Natural killer cell (primary cell): Measurements from ENCODE around the gene WSCD2. TPM values are rescaled to one million over a fixed set of nuclear protein-coding genes. Genes with fewer than 3 reads are reported as not detected.

ENCODE experiments used
- ATAC-seq, 3 donors: fragments of 150-1000 bp in 2 of 3; fragments of 200-7000 bp in 1 of 3; cut with Tn5 transposase; 1 replicate in 1 of 3; 2 replicates in 2 of 3; pipeline ENCODE4 v1.10.0; 2021; ENCODE audit warnings: mild to moderate bottlenecking in 2 of 3, moderate library complexity in 2 of 3
- DNase-seq, 2 donors: peaks; one replicate each; pipeline versions ENCODE4 v3.0.0 to v3.0.0-alpha.2; 2013 to 2021; ENCODE audit warnings: mixed read lengths in 1 of 2
- H3K27ac ChIP-seq: one replicate; pipeline ENCODE4 v1.5.1; 2013; ENCODE audit warnings: mild to moderate bottlenecking, low read length
- H3K27me3 ChIP-seq: one replicate; pipeline ENCODE4 v1.6.1; 2013; ENCODE audit warnings: low read length; ENCODE audit not compliant: control insufficient read depth, insufficient read depth
- H3K36me3 ChIP-seq: one replicate; pipeline ENCODE4 v1.6.1; 2013; ENCODE audit warnings: low read length; ENCODE audit not compliant: control insufficient read depth, insufficient read depth
- H3K4me1 ChIP-seq: one replicate; pipeline ENCODE4 v1.6.1; 2013; ENCODE audit warnings: low read length; ENCODE audit not compliant: control insufficient read depth, insufficient read depth
- H3K4me3 ChIP-seq: one replicate; pipeline ENCODE4 v1.5.1; 2013; ENCODE audit warnings: low read length
- H3K9me3 ChIP-seq: one replicate; pipeline ENCODE4 v1.6.1; 2013; ENCODE audit warnings: low read length; ENCODE audit not compliant: control insufficient read depth, insufficient read depth
- H3K27ac Mint-ChIP-seq, 2 donors: one replicate each; pipeline ENCODE4 v1.8.0; 2022; ENCODE audit warnings: mild to moderate bottlenecking in 2 of 2, mixed read lengths in 2 of 2, moderate library complexity in 1 of 2
- H3K27me3 Mint-ChIP-seq, 2 donors: one replicate each; pipeline ENCODE4 v1.8.0; 2022; ENCODE audit warnings: low read depth in 2 of 2, mixed read lengths in 2 of 2
- H3K36me3 Mint-ChIP-seq: one replicate; pipeline ENCODE4 v1.8.0; 2022; ENCODE audit warnings: mixed read lengths
- H3K4me1 Mint-ChIP-seq, 2 donors: one replicate each; pipeline ENCODE4 v1.8.0; 2022; ENCODE audit warnings: mixed read lengths in 2 of 2
- H3K4me3 Mint-ChIP-seq: one replicate; pipeline ENCODE4 v1.8.0; 2022; ENCODE audit warnings: mild to moderate bottlenecking, moderate library complexity, mixed read lengths
- H3K9me3 Mint-ChIP-seq, 2 donors: one replicate each; pipeline ENCODE4 v1.8.0; 2022; ENCODE audit warnings: mixed read lengths in 2 of 2
- WGBS: methylation state at CpG from one replicate; pipeline ENCODE4 v1.1.7; 2013; ENCODE audit warnings: missing lambda C conversion rate; ENCODE audit not compliant: insufficient coverage; 5-methylcytosine and 5-hydroxymethylcytosine counted together
- intact Hi-C: fragments of 100-400 bp; cut with micrococcal nuclease; formaldehyde crosslinking; loops from one replicate; pipeline ENCODE4 v1.14.2; 2022
- total RNA-seq, 4 donors: library from RNA; stranded (reverse); fragments of 120-200 nt in 1 of 4; gene quantifications; one replicate each; pipeline versions ENCODE4 v1.2.3 to v1.2.4, GENCODE V29; 2013 to 2022
- TF ChIP-seq, protein P1 (sequence below): fragments of 200-600 bp; IDR thresholded peaks from one replicate; pipeline ENCODE4 v1.8.0; 2022; ENCODE audit warnings: antibody characterized with exemption

WSCD2 gene
- total RNA-seq, 3 donors from 2014 or later (not counting 1 experiment from before 2014, with no cell fraction given) = 0.32 to 0.78 TPM; not detected in 1

DNA sequence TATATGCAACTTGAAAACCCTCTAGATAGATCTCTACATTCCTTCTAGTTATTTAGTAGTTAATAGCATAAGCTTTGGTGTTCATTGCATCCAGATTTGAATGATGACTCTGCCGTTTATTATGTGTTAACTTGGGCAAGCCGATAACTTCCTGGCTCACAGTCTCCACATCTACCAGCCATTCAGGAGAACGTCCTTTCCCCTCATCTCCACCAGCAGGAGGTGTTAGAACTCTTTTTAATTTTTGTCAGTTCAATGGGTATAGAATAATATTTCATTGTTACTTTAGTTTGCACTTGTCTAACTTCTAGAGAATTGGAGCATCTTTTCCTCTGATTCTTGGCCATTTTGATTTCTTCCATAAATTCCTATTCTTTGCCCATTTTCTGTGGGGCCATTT, 30.0 kb upstream of the WSCD2 start:
- intact Hi-C loops = loop anchor here (1.0 kb wide), 3 partner anchors 358 to 413 kb away; no protein-coding TSS in a partner anchor
- no peaks in the 10 kb centered on the region for H3K4me1 ChIP-seq
- TF ChIP-seq, protein P1, sequence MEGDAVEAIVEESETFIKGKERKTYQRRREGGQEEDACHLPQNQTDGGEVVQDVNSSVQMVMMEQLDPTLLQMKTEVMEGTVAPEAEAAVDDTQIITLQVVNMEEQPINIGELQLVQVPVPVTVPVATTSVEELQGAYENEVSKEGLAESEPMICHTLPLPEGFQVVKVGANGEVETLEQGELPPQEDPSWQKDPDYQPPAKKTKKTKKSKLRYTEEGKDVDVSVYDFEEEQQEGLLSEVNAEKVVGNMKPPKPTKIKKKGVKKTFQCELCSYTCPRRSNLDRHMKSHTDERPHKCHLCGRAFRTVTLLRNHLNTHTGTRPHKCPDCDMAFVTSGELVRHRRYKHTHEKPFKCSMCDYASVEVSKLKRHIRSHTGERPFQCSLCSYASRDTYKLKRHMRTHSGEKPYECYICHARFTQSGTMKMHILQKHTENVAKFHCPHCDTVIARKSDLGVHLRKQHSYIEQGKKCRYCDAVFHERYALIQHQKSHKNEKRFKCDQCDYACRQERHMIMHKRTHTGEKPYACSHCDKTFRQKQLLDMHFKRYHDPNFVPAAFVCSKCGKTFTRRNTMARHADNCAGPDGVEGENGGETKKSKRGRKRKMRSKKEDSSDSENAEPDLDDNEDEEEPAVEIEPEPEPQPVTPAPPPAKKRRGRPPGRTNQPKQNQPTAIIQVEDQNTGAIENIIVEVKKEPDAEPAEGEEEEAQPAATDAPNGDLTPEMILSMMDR = peak; percentile 39
- no peaks in the 10 kb centered on the region for H3K9me3 ChIP-seq
- ATAC-seq (peak in 2 of 3 donors; percentile 44 to 49), DNase-seq (peak in 1 of 2 donors; percentile 17)
- Mint-ChIP-seq H3K4me1 (no peaks in the 10 kb centered on the region), H3K4me3 (no peak overlapping the region), H3K9me3 (no peaks in the 10 kb centered on the region), H3K27ac (no peak overlapping the region), H3K36me3 (no peaks in the 10 kb centered on the region), H3K27me3 (peaks cover 10 to 12% of the 10 kb centered on the region in 2 donors)
- no peaks in the 10 kb centered on the region for H3K36me3 ChIP-seq
- no peaks in the 10 kb centered on the region for H3K27me3 ChIP-seq
- WGBS = no CpG with 5 or more reads among the region's 3 CpGs
- H3K4me3 ChIP-seq = no peak overlapping the region
- no peak overlapping the region for H3K27ac ChIP-seq

DNA sequence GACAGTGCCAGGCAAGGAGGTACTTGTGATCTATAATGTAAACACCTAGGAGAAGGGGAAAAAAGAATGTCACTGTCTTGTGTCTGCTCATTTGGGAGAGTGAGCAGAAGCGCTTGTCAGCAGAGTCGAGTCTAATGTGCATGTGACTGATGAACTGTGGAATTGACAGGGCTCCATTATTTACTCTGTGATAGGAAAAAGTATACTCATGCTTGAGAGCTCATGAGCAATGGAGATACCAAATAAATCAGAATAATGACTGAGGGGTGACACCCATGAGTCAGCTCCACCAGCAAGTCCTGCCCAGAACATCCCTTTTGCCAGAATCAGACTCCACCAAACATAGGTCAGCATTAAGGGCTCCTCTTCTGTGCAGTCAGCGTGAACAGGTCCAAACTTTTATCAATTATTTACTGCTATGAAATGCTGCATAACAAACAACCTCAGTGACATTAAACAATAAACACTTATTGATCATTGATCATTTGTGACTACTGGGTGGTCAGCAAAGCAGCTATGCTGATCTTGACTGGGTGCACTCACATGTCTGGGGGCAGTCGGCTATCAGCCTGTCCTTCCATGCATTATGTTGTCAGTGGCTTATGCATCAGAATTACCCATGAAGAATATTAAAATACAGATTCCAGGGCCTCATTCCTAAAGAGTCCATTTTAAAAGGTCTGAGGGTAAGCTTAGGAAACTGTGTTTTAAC, 29.2 kb upstream of the WSCD2 start:
- intact Hi-C loops = loop anchor here (1.0 kb wide), 3 partner anchors 357 to 412 kb away; no protein-coding TSS in a partner anchor

GRCh38 chr12:108101605-108102175, 27.4 kb upstream of the WSCD2 start:
- Mint-ChIP-seq H3K27ac (no peak overlapping the region), H3K4me3 (no peak overlapping the region), H3K4me1 (no peaks in the 10 kb centered on the region), H3K9me3 (no peaks in the 10 kb centered on the region), H3K27me3 (peaks cover 4 to 7% of the 10 kb centered on the region in 2 donors), H3K36me3 (no peaks in the 10 kb centered on the region)
- DNase-seq (no peak), ATAC-seq (no peak)
- H3K27ac ChIP-seq = no peak overlapping the region
- no peaks in the 10 kb centered on the region for H3K4me1 ChIP-seq
- intact Hi-C loops = no loop called here
- no peak overlapping the region for H3K4me3 ChIP-seq
- H3K36me3 ChIP-seq = no peaks in the 10 kb centered on the region
- H3K9me3 ChIP-seq = no peaks in the 10 kb centered on the region
- H3K27me3 ChIP-seq = no peaks in the 10 kb centered on the region
- TF ChIP-seq, protein P1 = no peak
- WGBS = 71% methylated on average over 3 of the region's 3 CpGs

More for the DNA sequence above, 29.2 kb upstream of the WSCD2 start:
- ATAC-seq (no peak), DNase-seq (no peak)
- Histone ChIP-seq H3K27ac (no peak overlapping the region), H3K4me1 (no peaks in the 10 kb centered on the region), H3K36me3 (no peaks in the 10 kb centered on the region), H3K9me3 (no peaks in the 10 kb centered on the region), H3K27me3 (no peaks in the 10 kb centered on the region), H3K4me3 (no peak overlapping the region)
- Mint-ChIP-seq H3K9me3 (no peaks in the 10 kb centered on the region), H3K27me3 (peaks cover 3 to 6% of the 10 kb centered on the region in 2 donors), H3K4me3 (no peak overlapping the region), H3K4me1 (no peaks in the 10 kb centered on the region), H3K27ac (no peak overlapping the region), H3K36me3 (no peaks in the 10 kb centered on the region)
- TF ChIP-seq, protein P1 = no peak
- whole genome bisulfite sequencing = 98% methylated on average over 4 of the region's 4 CpGs
